GM12891 (cell line): ENCODE measurements around the gene NOC4L.

Source experiments
- PAX5 ChIP-seq: IDR thresholded peaks from 2 replicates; pipeline ENCODE4 v1.6.1; 2011; ENCODE audit warnings: low read length, moderate library complexity, mild to moderate bottlenecking; ENCODE audit not compliant: insufficient read depth, severe bottlenecking
- POLR2A ChIP-seq: IDR thresholded peaks from 2 replicates; pipeline ENCODE4 v1.6.1; 2011; ENCODE audit warnings: low read depth, low read length, control low read depth
- POLR2AphosphoS5 ChIP-seq: IDR thresholded peaks from 2 replicates; pipeline ENCODE4 v1.6.1; 2011; ENCODE audit warnings: low read depth, low read length, control low read depth
- POU2F2 ChIP-seq: IDR thresholded peaks from 2 replicates; pipeline ENCODE4 v1.6.1; 2011; ENCODE audit warnings: low read depth, mild to moderate bottlenecking, control low read depth, low read length, moderate library complexity
- TAF1 ChIP-seq: IDR thresholded peaks from 2 replicates; pipeline ENCODE4 v1.6.1; 2011; ENCODE audit warnings: low read depth, low read length, control low read depth

- TF ChIP-seq TAF1, result no peak
- no peak for TF ChIP-seq POLR2A
- TF ChIP-seq POLR2AphosphoS5, result no peak
- TF ChIP-seq PAX5, result no peak
- TF ChIP-seq POU2F2, result no peak
These were observed 6.5 kb downstream of the NOC4L start for GRCh38 chr12:132150780-132151144.
